ENCODE measurements around the gene HDAC4.

The HDAC4 gene

GRCh38 chr2:239065962-239066361 is 334.9 kb downstream of the HDAC4 start:
- H3K27me3 ChIP-seq (ENCODE audit: insufficient read depth, poor library complexity, severe bottlenecking): no peaks in the 10 kb centered on the region
- TF ChIP-seq POLR2AphosphoS5 (IDR thresholded peaks at IDR 0.05; ENCODE audit: low read depth) (no peak), SPI1 (IDR thresholded peaks at IDR 0.05; ENCODE audit: borderline replicate concordance, low read depth) (no peak), GABPA (IDR thresholded peaks at IDR 0.05; ENCODE audit: low read depth) (no peak)
- TF ChIP-seq, protein P1, sequence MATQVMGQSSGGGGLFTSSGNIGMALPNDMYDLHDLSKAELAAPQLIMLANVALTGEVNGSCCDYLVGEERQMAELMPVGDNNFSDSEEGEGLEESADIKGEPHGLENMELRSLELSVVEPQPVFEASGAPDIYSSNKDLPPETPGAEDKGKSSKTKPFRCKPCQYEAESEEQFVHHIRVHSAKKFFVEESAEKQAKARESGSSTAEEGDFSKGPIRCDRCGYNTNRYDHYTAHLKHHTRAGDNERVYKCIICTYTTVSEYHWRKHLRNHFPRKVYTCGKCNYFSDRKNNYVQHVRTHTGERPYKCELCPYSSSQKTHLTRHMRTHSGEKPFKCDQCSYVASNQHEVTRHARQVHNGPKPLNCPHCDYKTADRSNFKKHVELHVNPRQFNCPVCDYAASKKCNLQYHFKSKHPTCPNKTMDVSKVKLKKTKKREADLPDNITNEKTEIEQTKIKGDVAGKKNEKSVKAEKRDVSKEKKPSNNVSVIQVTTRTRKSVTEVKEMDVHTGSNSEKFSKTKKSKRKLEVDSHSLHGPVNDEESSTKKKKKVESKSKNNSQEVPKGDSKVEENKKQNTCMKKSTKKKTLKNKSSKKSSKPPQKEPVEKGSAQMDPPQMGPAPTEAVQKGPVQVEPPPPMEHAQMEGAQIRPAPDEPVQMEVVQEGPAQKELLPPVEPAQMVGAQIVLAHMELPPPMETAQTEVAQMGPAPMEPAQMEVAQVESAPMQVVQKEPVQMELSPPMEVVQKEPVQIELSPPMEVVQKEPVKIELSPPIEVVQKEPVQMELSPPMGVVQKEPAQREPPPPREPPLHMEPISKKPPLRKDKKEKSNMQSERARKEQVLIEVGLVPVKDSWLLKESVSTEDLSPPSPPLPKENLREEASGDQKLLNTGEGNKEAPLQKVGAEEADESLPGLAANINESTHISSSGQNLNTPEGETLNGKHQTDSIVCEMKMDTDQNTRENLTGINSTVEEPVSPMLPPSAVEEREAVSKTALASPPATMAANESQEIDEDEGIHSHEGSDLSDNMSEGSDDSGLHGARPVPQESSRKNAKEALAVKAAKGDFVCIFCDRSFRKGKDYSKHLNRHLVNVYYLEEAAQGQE (IDR thresholded peaks at IDR 0.05; ENCODE audit: insufficient replicate concordance, low read depth): no peak
- TF ChIP-seq, protein P2, sequence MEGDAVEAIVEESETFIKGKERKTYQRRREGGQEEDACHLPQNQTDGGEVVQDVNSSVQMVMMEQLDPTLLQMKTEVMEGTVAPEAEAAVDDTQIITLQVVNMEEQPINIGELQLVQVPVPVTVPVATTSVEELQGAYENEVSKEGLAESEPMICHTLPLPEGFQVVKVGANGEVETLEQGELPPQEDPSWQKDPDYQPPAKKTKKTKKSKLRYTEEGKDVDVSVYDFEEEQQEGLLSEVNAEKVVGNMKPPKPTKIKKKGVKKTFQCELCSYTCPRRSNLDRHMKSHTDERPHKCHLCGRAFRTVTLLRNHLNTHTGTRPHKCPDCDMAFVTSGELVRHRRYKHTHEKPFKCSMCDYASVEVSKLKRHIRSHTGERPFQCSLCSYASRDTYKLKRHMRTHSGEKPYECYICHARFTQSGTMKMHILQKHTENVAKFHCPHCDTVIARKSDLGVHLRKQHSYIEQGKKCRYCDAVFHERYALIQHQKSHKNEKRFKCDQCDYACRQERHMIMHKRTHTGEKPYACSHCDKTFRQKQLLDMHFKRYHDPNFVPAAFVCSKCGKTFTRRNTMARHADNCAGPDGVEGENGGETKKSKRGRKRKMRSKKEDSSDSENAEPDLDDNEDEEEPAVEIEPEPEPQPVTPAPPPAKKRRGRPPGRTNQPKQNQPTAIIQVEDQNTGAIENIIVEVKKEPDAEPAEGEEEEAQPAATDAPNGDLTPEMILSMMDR (IDR thresholded peaks at IDR 0.05; ENCODE audit: insufficient read depth, low read length): no peak
- H3K4me3 ChIP-seq (replicated peaks; ENCODE audit: insufficient read depth, low read length): no peak overlapping the region
- H3K27ac ChIP-seq (replicated peaks): no peak overlapping the region
- no peak for DNase-seq (ENCODE audit: low read depth in 1 of 2, low spot score in 1 of 2)

- no peak overlapping the region for H3K27ac ChIP-seq (replicated peaks)
- no peak overlapping the region for H3K4me3 ChIP-seq (replicated peaks; ENCODE audit: insufficient read depth, low read length)
- H3K27me3 ChIP-seq (ENCODE audit: insufficient read depth, poor library complexity, severe bottlenecking): no peaks in the 10 kb centered on the region
- TF ChIP-seq, protein P1 (IDR thresholded peaks at IDR 0.05; ENCODE audit: insufficient replicate concordance, low read depth): no peak
- TF ChIP-seq POLR2AphosphoS5 (IDR thresholded peaks at IDR 0.05; ENCODE audit: low read depth) (no peak), SPI1 (IDR thresholded peaks at IDR 0.05; ENCODE audit: borderline replicate concordance, low read depth) (no peak), GABPA (IDR thresholded peaks at IDR 0.05; ENCODE audit: low read depth) (no peak)
- TF ChIP-seq, protein P2 (IDR thresholded peaks at IDR 0.05; ENCODE audit: insufficient read depth, low read length): no peak
- DNase-seq (ENCODE audit: low read depth in 1 of 2, low spot score in 1 of 2): no peak
Measured at GRCh38 chr2:239065537-239065936, 335.3 kb downstream of the HDAC4 start.

- no peak for DNase-seq (ENCODE audit: low read depth in 1 of 2, low spot score in 1 of 2)
- TF ChIP-seq SPI1 (IDR thresholded peaks at IDR 0.05; ENCODE audit: borderline replicate concordance, low read depth): no peak
- no peak for TF ChIP-seq GABPA (IDR thresholded peaks at IDR 0.05; ENCODE audit: low read depth)
- no peak for TF ChIP-seq POLR2AphosphoS5 (IDR thresholded peaks at IDR 0.05; ENCODE audit: low read depth)
- TF ChIP-seq, protein P1 (IDR thresholded peaks at IDR 0.05; ENCODE audit: insufficient replicate concordance, low read depth): no peak
- TF ChIP-seq, protein P2 (IDR thresholded peaks at IDR 0.05; ENCODE audit: insufficient read depth, low read length): no peak
- no peak overlapping the region for H3K4me3 ChIP-seq (replicated peaks; ENCODE audit: insufficient read depth, low read length)
- H3K27ac ChIP-seq (replicated peaks): no peak overlapping the region
- no peaks in the 10 kb centered on the region for H3K27me3 ChIP-seq (ENCODE audit: insufficient read depth, poor library complexity, severe bottlenecking)
Measured at GRCh38 chr2:239064891-239065290, 335.9 kb downstream of the HDAC4 start.

All from HL-60 (cell line).